ENCODE results near the gene PPP6C. TPM values are rescaled to one million over a fixed set of nuclear protein-coding genes. Genes with fewer than 3 reads are reported as not detected.

The PPP6C gene
- total RNA-seq, 1 experiment from 2014 or later = 53.3 TPM

DNA sequence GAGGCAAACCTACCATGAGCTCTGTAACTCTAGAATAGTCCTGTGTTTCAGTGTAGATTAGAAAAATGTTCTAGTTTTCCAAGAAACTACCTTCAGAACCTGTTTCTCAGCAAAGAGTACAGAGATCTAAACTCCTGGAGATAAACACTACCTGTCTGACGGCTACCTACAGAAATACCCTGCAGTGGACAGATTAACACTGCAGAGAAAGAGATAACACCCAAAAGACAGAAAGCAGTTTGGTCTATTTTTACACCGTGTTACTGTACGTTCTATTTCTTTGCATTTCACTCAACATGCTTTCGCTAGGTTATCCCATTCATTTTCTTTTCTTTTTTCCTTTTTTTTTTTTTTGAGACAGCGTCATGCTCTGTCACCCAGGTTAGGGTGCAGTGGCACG lies 57.8 kb downstream of the PPP6C start:
- no peak overlapping the region for H3K4me2 ChIP-seq (ENCODE audit: insufficient read depth, insufficient read length, low read length)
- 0 out of 7 replicates have a peak, but pooled peaks cover 0 to 2% (median 0%) of the 10 kb centered on the region in 3 experiments for H3K36me3 Mint-ChIP-seq (ENCODE audit: insufficient read depth in 1 of 3, low read depth in 3 of 3)
- no peaks in the 10 kb centered on the region for H3K9me3 Mint-ChIP-seq
- peak overlapping the region in 1 of 3 experiments; percentile 31; a peak in 1 of 7 replicates for H3K27ac Mint-ChIP-seq
- no peaks in the 10 kb centered on the region for H3K9me3 ChIP-seq (ENCODE audit: control insufficient read depth, low read depth, low read length)
- no peak overlapping the region for H3K9ac ChIP-seq (ENCODE audit: extremely low read depth, insufficient read length, low read length)
- H2BK5ac ChIP-seq (ENCODE audit: insufficient read length, low read length) = no peak overlapping the region
- H3K4me3 Mint-ChIP-seq = no peak overlapping the region
- H3K18ac ChIP-seq (ENCODE audit: insufficient read length, low read depth, low read length) = no peak overlapping the region
- H2BK20ac ChIP-seq (ENCODE audit: low read depth, low read length, poor library complexity, severe bottlenecking) = no peak overlapping the region
- H2BK12ac ChIP-seq (ENCODE audit: insufficient read length, low read depth, low read length) = no peak overlapping the region
- TF ChIP-seq, protein P1, sequence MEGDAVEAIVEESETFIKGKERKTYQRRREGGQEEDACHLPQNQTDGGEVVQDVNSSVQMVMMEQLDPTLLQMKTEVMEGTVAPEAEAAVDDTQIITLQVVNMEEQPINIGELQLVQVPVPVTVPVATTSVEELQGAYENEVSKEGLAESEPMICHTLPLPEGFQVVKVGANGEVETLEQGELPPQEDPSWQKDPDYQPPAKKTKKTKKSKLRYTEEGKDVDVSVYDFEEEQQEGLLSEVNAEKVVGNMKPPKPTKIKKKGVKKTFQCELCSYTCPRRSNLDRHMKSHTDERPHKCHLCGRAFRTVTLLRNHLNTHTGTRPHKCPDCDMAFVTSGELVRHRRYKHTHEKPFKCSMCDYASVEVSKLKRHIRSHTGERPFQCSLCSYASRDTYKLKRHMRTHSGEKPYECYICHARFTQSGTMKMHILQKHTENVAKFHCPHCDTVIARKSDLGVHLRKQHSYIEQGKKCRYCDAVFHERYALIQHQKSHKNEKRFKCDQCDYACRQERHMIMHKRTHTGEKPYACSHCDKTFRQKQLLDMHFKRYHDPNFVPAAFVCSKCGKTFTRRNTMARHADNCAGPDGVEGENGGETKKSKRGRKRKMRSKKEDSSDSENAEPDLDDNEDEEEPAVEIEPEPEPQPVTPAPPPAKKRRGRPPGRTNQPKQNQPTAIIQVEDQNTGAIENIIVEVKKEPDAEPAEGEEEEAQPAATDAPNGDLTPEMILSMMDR (conservative IDR thresholded peaks at IDR 0.05) = no peak
- H4K91ac ChIP-seq (ENCODE audit: insufficient read length, low read depth, low read length) = no peak overlapping the region
- no peak overlapping the region for H3K56ac ChIP-seq (ENCODE audit: insufficient read length, low read depth, low read length)
- H2BK15ac ChIP-seq (ENCODE audit: low read depth, low read length) = no peak overlapping the region
- no peak overlapping the region for H3K27ac ChIP-seq (ENCODE audit: insufficient read length, low read depth, low read length)
- H3K4ac ChIP-seq (ENCODE audit: low read depth, low read length) = no peak overlapping the region
- H3K79me2 ChIP-seq (ENCODE audit: insufficient read depth, low read length) = peaks cover 2% of the 10 kb centered on the region; the same call in 1 of the 2 replicates
- DNase-seq = no peak
- H3T11ph ChIP-seq (ENCODE audit: low read length) = no peak overlapping the region
- H3K4me1 Mint-ChIP-seq = no peaks in the 10 kb centered on the region
- no peak overlapping the region for H4K5ac ChIP-seq (ENCODE audit: insufficient read length, low read depth, low read length)
- no peaks in the 10 kb centered on the region for H3K4me1 ChIP-seq (ENCODE audit: insufficient read depth, low read length)
- H3K23me2 ChIP-seq (ENCODE audit: insufficient read length, low read depth, low read length, poor library complexity, severe bottlenecking) = no peaks in the 10 kb centered on the region
- H2BK120ac ChIP-seq (ENCODE audit: low read depth, low read length, poor library complexity, severe bottlenecking) = no peak overlapping the region
- H3K14ac ChIP-seq (ENCODE audit: insufficient read depth, low read length) = no peak overlapping the region
- no peak overlapping the region for H2AFZ ChIP-seq (ENCODE audit: low read length)
- no peak overlapping the region for H4K8ac ChIP-seq (replicated peaks; ENCODE audit: insufficient read length, low read depth, low read length)
- no peak overlapping the region for H2AK5ac ChIP-seq (ENCODE audit: insufficient read length, low read length)
- no peaks in the 10 kb centered on the region for H4K20me1 ChIP-seq (ENCODE audit: control insufficient read depth, insufficient read depth, insufficient read length)
- H3K23ac ChIP-seq (ENCODE audit: insufficient read length, low read depth, low read length) = no peak overlapping the region
- WGBS (ENCODE audit: extremely low coverage, insufficient read length, low lambda C conversion rate) = no CpG with 5 or more reads among the region's 6 CpGs
- no peaks in the 10 kb centered on the region for H3K27me3 ChIP-seq (ENCODE audit: insufficient read depth, low read length)
- no peaks in the 10 kb centered on the region for H3K27me3 Mint-ChIP-seq (ENCODE audit: low read depth)
- peaks cover 4% of the 10 kb centered on the region for H3K79me1 ChIP-seq (ENCODE audit: insufficient read depth, low read depth, low read length, poor library complexity, severe bottlenecking)

Measured in H9 (cell line).